ENCODE data around the gene METTL16.

Gene METTL16

DNA sequence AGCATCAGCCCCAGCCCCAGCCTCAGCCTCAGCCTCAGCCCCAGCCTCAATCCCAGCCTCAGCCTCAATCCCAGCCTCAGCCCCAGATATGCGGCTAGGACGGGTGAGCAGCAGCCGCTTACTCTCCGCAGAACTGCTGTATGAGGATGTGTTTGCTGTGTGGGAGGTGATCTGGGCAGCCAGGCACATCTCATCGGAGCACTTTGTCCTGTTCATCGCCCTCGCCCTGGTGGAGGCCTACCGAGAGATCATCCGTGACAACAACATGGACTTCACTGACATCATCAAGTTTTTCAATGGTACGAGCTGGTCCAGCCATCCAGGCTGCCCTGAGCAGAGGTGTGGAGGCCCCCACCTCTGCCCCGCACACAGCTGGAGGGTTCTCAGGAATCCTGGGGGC, 132.8 kb downstream of the METTL16 start:
- no peak for DNase-seq (ENCODE audit: low read depth)
- TF ChIP-seq, protein P1, sequence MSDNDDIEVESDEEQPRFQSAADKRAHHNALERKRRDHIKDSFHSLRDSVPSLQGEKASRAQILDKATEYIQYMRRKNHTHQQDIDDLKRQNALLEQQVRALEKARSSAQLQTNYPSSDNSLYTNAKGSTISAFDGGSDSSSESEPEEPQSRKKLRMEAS (IDR thresholded peaks at IDR 0.05; ENCODE audit: low read depth, low read length), result no peak
- TF ChIP-seq, protein P2, sequence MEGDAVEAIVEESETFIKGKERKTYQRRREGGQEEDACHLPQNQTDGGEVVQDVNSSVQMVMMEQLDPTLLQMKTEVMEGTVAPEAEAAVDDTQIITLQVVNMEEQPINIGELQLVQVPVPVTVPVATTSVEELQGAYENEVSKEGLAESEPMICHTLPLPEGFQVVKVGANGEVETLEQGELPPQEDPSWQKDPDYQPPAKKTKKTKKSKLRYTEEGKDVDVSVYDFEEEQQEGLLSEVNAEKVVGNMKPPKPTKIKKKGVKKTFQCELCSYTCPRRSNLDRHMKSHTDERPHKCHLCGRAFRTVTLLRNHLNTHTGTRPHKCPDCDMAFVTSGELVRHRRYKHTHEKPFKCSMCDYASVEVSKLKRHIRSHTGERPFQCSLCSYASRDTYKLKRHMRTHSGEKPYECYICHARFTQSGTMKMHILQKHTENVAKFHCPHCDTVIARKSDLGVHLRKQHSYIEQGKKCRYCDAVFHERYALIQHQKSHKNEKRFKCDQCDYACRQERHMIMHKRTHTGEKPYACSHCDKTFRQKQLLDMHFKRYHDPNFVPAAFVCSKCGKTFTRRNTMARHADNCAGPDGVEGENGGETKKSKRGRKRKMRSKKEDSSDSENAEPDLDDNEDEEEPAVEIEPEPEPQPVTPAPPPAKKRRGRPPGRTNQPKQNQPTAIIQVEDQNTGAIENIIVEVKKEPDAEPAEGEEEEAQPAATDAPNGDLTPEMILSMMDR (IDR thresholded peaks at IDR 0.05; ENCODE audit: low read depth, low read length), result no peak
- no peak for TF ChIP-seq POLR2A (IDR thresholded peaks at IDR 0.05; ENCODE audit: extremely low read depth, insufficient read length)
- no peak for TF ChIP-seq MYC (IDR thresholded peaks at IDR 0.05; ENCODE audit: low read depth, low read length)
- no peak overlapping the region for H3K4me3 ChIP-seq (ENCODE audit: low read depth, low read length)

DNA sequence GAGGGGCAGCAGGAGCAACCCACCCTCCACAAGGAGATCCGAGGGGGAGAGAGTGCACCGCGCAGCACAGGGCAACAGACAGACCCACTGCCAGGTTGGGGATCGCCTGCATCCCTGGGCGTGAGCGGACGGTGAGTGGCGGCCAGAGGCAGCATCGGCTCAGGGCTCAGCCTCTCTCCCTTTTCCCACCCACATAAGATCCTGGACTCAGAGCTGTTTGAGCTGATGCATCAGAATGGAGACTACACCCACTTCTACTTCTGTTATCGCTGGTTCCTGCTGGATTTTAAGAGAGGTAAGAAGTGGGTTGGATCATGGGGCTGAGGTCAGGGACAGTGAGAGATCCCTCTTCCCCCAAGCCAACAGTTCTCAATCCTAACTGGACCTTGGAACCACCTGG, 134.0 kb downstream of the METTL16 start:
- no peak for DNase-seq (ENCODE audit: low read depth)
- TF ChIP-seq, protein P2 (IDR thresholded peaks at IDR 0.05; ENCODE audit: low read depth, low read length), result no peak
- TF ChIP-seq, protein P1 (IDR thresholded peaks at IDR 0.05; ENCODE audit: low read depth, low read length), result no peak
- no peak for TF ChIP-seq POLR2A (IDR thresholded peaks at IDR 0.05; ENCODE audit: extremely low read depth, insufficient read length)
- TF ChIP-seq MYC (IDR thresholded peaks at IDR 0.05; ENCODE audit: low read depth, low read length), result no peak

DNA sequence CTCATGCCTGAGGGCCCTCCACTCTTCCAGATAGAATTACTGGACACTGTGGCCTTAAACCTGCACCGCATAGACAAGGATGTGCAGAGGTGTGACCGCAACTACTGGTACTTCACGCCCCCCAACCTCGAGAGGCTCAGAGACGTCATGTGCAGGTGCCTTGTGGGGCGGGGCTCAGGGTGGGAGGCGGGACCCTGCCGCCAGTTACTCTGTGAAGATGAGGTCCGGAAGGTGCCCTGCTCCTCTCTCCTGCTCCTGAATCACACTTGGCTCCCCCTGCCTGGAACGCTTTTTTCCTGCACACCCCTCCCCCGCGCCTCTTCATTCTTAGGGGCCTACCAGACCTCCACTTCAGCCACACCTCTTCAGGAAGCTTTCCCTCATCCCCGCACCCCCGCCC, 135.6 kb downstream of the METTL16 start:
- TF ChIP-seq, protein P2 (IDR thresholded peaks at IDR 0.05; ENCODE audit: low read depth, low read length), result no peak
- TF ChIP-seq, protein P1 (IDR thresholded peaks at IDR 0.05; ENCODE audit: low read depth, low read length), result no peak
- TF ChIP-seq MYC (IDR thresholded peaks at IDR 0.05; ENCODE audit: low read depth, low read length), result no peak
- TF ChIP-seq POLR2A (IDR thresholded peaks at IDR 0.05; ENCODE audit: extremely low read depth, insufficient read length), result no peak
- DNase-seq (ENCODE audit: low read depth), result no peak
- no peak overlapping the region for H3K4me3 ChIP-seq (ENCODE audit: low read depth, low read length)

More for the DNA sequence above, 134.0 kb downstream of the METTL16 start:
- H3K4me3 ChIP-seq (ENCODE audit: low read depth, low read length), result no peak overlapping the region

DNA sequence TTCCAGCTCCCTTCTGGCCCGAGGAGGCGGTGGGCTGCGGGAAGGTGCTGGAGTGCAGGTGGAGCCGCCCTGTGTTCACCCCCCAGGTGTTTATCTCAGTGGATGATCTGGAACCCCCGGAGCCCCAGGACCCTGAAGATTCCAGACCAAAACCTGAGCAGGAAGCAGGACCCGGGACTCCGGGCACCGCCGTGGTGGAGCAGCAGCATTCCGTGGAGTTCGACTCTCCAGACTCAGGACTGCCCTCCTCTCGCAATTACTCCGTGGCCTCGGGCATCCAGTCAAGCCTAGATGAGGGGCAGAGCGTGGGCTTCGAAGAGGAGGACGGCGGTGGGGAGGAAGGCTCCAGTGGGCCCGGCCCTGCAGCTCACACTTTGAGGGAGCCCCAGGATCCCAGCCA, 136.3 kb downstream of the METTL16 start:
- TF ChIP-seq POLR2A (IDR thresholded peaks at IDR 0.05; ENCODE audit: extremely low read depth, insufficient read length) (no peak), MYC (IDR thresholded peaks at IDR 0.05; ENCODE audit: low read depth, low read length) (no peak)
- TF ChIP-seq, protein P1 (IDR thresholded peaks at IDR 0.05; ENCODE audit: low read depth, low read length), result no peak
- TF ChIP-seq, protein P2 (IDR thresholded peaks at IDR 0.05; ENCODE audit: low read depth, low read length), result no peak
- no peak overlapping the region for H3K4me3 ChIP-seq (ENCODE audit: low read depth, low read length)
- no peak for DNase-seq (ENCODE audit: low read depth)

DNA sequence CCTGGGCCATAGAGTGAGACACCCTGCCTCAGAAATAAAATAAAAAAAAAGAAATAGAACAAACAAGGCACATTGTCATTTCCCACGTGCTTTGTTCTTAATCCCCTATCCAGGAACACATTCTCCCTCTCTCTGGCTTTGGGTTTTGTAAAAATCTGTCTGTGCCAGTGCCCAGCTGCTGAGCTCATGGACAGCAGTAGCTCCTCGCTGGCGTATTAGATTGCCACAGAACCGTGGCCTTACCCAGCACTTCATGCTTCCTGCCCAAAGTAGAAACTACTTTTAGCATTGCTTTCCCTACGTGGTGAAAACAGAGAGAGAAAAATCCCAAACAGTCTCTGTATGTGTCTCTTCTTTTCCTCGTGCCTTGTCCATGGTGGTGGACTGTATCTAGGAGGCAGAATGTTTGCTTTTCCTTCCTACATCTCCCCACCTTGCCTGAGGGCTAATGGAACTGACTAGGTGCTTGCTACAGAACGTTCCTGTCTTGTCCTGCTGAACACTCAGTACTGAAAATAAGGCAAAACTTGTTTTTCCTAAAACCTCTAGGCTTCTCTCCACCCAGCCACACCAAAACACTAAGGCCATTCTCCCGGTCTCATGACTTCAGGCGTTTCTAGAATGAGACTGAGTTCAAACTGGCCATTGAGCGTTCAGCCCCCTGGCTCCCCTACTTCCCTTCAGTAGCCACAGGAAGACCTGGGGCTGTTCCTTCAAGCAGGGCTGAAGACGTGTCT, 137.0 kb downstream of the METTL16 start:
- H3K4me3 ChIP-seq (ENCODE audit: low read depth, low read length), result no peak overlapping the region
- TF ChIP-seq, protein P1 (IDR thresholded peaks at IDR 0.05; ENCODE audit: low read depth, low read length), result no peak
- TF ChIP-seq, protein P2 (IDR thresholded peaks at IDR 0.05; ENCODE audit: low read depth, low read length), result no peak
- TF ChIP-seq MYC (IDR thresholded peaks at IDR 0.05; ENCODE audit: low read depth, low read length), result no peak
- TF ChIP-seq POLR2A (IDR thresholded peaks at IDR 0.05; ENCODE audit: extremely low read depth, insufficient read length), result no peak
- no peak for DNase-seq (ENCODE audit: low read depth)

Data from NB4 (cell line).